DMS79 (cell line): ENCODE data around the gene MYMK.

Experiments
- DNase-seq: peaks from one replicate; lab custom pipeline; 2025; lab: John Stamatoyannopoulos, UW

The MYMK gene

GRCh38 chr9:133558191-133559126 lies 33.7 kb upstream of the MYMK start:
- no peak for DNase-seq

- no peak for DNase-seq
Measured at GRCh38 chr9:133557581-133557980, 32.8 kb upstream of the MYMK start.

- DNase-seq, result no peak
Measured at GRCh38 chr9:133556354-133556753, 31.6 kb upstream of the MYMK start.

GRCh38 chr9:133554729-133555128 lies 30.0 kb upstream of the MYMK start:
- no peak for DNase-seq

- DNase-seq, result no peak
Measured at GRCh38 chr9:133553973-133554713, 29.4 kb upstream of the MYMK start.

- no peak for DNase-seq
Measured at GRCh38 chr9:133553123-133553522, 28.4 kb upstream of the MYMK start.

GRCh38 chr9:133552236-133552635 lies 27.5 kb upstream of the MYMK start:
- DNase-seq, result no peak

GRCh38 chr9:133551446-133551845 lies 26.7 kb upstream of the MYMK start:
- DNase-seq, result no peak

GRCh38 chr9:133547116-133547515 lies 22.4 kb upstream of the MYMK start:
- no peak for DNase-seq

GRCh38 chr9:133546287-133546680 lies 21.5 kb upstream of the MYMK start:
- no peak for DNase-seq

- DNase-seq, result no peak
Measured at GRCh38 chr9:133545494-133546286, 20.9 kb upstream of the MYMK start.

GRCh38 chr9:133543772-133544467 lies 19.2 kb upstream of the MYMK start:
- DNase-seq, result no peak

GRCh38 chr9:133542002-133542401 lies 17.2 kb upstream of the MYMK start:
- DNase-seq, result no peak

GRCh38 chr9:133540698-133541025 lies 15.9 kb upstream of the MYMK start:
- no peak for DNase-seq

- DNase-seq, result no peak
Measured at GRCh38 chr9:133539991-133540697, 15.4 kb upstream of the MYMK start.

- no peak for DNase-seq
Measured at GRCh38 chr9:133538851-133539833, 14.4 kb upstream of the MYMK start.

GRCh38 chr9:133538176-133538575 lies 13.4 kb upstream of the MYMK start:
- DNase-seq, result no peak

- no peak for DNase-seq
Measured at GRCh38 chr9:133537257-133537656, 12.5 kb upstream of the MYMK start.

GRCh38 chr9:133536536-133536935 lies 11.8 kb upstream of the MYMK start:
- no peak for DNase-seq

GRCh38 chr9:133536080-133536479 lies 11.3 kb upstream of the MYMK start:
- no peak for DNase-seq
